ENCODE measurements around the gene ANGPTL1.

Gene ANGPTL1, protein sequence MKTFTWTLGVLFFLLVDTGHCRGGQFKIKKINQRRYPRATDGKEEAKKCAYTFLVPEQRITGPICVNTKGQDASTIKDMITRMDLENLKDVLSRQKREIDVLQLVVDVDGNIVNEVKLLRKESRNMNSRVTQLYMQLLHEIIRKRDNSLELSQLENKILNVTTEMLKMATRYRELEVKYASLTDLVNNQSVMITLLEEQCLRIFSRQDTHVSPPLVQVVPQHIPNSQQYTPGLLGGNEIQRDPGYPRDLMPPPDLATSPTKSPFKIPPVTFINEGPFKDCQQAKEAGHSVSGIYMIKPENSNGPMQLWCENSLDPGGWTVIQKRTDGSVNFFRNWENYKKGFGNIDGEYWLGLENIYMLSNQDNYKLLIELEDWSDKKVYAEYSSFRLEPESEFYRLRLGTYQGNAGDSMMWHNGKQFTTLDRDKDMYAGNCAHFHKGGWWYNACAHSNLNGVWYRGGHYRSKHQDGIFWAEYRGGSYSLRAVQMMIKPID

DNA sequence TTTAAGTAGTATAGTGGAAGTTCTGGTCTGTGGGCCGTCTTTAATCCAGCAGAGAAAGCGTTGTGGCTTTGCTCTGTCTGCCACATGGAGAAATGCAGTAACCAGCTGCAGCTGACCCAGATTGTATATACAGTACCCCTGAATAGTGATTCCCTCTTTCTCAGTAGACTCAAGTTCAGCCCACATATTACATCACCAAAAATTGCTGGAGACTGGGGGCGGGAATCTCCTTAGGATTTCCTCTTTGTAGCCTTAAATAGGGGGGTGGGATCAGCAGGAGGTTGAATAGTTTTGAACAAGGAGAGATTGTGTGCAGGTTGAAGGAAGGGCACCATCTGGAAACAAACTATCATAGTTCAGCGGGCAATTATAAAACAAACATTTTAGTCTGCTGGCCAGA is at the start of gene ANGPTL1:
Gene ANGPTL1 (minus strand): TSS at position 134 of the 400 bp plus-strand sequence. CDS start 5,301 bp downstream, outside the sequence.
- H3K36me3 Mint-ChIP-seq (ENCODE audit: low read depth), result no peaks in the 10 kb centered on the region
- DNase-seq (ENCODE audit: low spot score), result no peak
- H3K27ac Mint-ChIP-seq, result no peak within 1 kb of the TSS
- peaks cover 6% of the 10 kb centered on the region for H3K4me1 Mint-ChIP-seq (ENCODE audit: low read depth)
- no peaks in the 10 kb centered on the region for H3K9me3 Mint-ChIP-seq
- H3K4me3 Mint-ChIP-seq, result no peak within 1 kb of the TSS
- no peaks in the 10 kb centered on the region for H3K27me3 Mint-ChIP-seq (ENCODE audit: low read depth)

DNA sequence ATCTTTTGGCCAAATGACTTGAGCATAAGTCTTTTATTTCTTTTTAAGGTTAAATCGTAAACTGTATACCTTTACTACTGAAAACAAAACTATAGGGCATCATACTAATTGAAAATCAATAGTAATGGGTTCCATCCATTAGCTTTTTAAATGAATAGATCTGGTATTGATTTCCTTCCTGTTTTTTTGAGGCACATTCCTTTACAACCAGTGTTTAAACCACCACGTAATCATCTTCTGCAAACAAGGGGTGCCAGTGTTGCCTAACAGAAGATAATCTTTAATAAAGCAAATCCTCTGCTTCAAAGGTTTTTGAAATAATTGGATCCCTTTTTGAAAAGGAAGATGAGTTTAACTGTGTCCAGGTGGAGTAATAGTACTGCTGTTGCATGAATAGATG is 48.7 kb upstream of the ANGPTL1 start:
- H3K4me3 Mint-ChIP-seq, result no peak overlapping the region
- no peaks in the 10 kb centered on the region for H3K9me3 Mint-ChIP-seq
- no peaks in the 10 kb centered on the region for H3K36me3 Mint-ChIP-seq (ENCODE audit: low read depth)
- peaks cover 12% of the 10 kb centered on the region for H3K27me3 Mint-ChIP-seq (ENCODE audit: low read depth)
- no peak overlapping the region for H3K27ac Mint-ChIP-seq
- no peak for DNase-seq (ENCODE audit: low spot score)
- peaks cover under 1% of the 10 kb centered on the region for H3K4me1 Mint-ChIP-seq (ENCODE audit: low read depth)

DNA sequence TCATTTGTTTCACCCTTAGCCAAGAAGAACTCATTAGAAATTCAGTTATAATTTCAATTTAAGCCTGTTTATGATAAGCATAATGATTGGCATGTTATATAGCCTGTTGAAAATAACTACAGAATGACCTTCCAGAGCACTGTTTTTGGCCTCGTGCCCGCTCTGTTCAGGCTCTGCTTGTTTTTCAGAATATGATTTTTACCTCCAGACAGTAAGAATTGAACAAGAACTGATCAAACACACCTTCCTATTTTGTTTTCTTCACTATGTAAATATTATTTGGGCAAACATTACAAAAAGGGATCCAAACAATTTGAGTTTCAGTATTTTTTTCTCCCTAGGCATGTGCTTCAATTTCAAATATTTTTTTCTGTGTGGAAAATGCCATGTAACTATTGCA is 48.1 kb upstream of the ANGPTL1 start:
- Mint-ChIP-seq H3K4me1 (ENCODE audit: low read depth) (peaks cover 4% of the 10 kb centered on the region), H3K36me3 (ENCODE audit: low read depth) (no peaks in the 10 kb centered on the region), H3K9me3 (no peaks in the 10 kb centered on the region), H3K27me3 (ENCODE audit: low read depth) (peaks cover 12% of the 10 kb centered on the region), H3K27ac (no peak overlapping the region), H3K4me3 (no peak overlapping the region)
- no peak for DNase-seq (ENCODE audit: low spot score)

DNA sequence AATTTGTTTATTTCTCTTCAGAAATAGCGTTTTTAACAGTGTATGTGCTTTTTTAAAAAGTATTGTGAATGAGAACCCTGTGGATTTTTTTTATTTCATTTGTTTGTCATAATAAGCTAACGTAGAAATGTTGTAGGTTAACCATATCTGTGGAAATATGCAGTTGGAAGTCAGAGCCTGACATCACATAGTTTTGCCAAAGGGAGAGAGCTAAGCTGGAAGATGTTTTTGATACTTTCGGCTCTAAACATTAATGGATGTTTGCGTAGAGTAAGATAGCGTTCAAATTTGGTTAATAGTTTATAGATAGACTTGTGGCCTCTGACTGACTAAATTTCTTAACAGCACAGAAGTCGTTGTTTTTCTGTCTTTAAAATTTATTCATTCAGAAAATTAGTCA is 47.4 kb upstream of the ANGPTL1 start:
- no peaks in the 10 kb centered on the region for H3K9me3 Mint-ChIP-seq
- no peak for DNase-seq (ENCODE audit: low spot score)
- H3K27ac Mint-ChIP-seq, result no peak overlapping the region
- H3K4me1 Mint-ChIP-seq (ENCODE audit: low read depth), result peaks cover 4% of the 10 kb centered on the region
- no peak overlapping the region for H3K4me3 Mint-ChIP-seq
- H3K27me3 Mint-ChIP-seq (ENCODE audit: low read depth), result peaks cover 8% of the 10 kb centered on the region
- H3K36me3 Mint-ChIP-seq (ENCODE audit: low read depth), result no peaks in the 10 kb centered on the region

DNA sequence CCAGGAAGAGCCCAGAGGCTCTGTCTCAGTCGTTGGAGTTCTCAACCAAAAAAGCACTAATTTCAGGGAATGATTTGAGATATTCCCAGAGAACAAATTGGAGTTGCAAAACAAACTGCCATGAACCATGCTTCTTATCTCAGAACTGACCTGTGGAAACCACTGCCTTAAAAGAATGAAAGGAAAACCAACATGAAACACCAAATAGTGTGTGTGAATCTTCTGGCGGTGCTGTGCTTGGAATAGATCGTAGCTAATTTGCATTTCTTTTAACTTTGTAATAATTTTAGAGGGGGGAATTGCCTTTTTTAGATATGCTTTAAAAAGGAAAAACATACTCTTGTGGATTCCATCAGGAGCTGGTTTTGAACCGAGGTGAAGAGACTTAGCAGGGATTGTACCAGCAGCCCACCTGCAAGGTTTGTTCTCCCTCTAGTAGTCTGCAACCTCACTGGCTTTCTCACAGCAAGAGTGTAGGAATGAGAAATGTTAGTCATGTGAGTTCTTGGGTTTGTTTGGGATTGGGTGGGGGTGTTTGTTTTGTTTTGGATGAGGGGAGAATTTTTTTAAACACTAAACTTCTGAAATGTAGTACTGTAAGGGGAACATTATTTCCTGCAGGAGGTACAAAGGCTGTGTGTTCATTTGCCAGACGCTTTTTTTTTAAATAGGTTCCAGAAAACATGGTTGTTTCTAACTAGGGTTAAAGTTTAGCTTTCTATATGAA is 45.7 kb upstream of the ANGPTL1 start:
- no peak overlapping the region for H3K27ac Mint-ChIP-seq
- H3K36me3 Mint-ChIP-seq (ENCODE audit: low read depth), result no peaks in the 10 kb centered on the region
- H3K4me1 Mint-ChIP-seq (ENCODE audit: low read depth), result peaks cover 4% of the 10 kb centered on the region
- H3K9me3 Mint-ChIP-seq, result no peaks in the 10 kb centered on the region
- no peak for DNase-seq (ENCODE audit: low spot score)
- no peak overlapping the region for H3K4me3 Mint-ChIP-seq
- peaks cover 8% of the 10 kb centered on the region for H3K27me3 Mint-ChIP-seq (ENCODE audit: low read depth)

DNA sequence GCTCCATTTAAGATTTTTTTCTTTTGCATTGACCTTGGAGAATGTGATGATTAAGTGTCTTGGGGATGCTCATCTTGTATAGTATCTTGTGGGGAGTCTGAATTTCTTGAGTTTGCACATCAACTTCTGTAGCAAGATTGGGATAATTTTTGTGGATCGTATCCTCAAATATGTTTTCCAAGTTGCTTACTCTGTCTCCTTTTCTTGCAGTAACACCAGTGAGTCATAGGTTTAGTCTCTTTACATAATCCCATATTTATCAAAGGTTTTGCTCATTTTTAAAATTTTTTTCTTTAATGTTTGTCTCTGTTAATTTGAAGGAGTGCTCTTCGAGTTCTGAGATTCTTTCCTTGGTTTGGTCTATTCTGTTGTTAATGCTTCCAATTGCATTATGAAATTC is 41.7 kb upstream of the ANGPTL1 start:
- Mint-ChIP-seq H3K4me1 (ENCODE audit: low read depth) (peaks cover 4% of the 10 kb centered on the region), H3K27ac (no peak overlapping the region), H3K4me3 (no peak overlapping the region), H3K9me3 (no peaks in the 10 kb centered on the region), H3K36me3 (ENCODE audit: low read depth) (no peaks in the 10 kb centered on the region), H3K27me3 (ENCODE audit: low read depth) (peaks cover 3% of the 10 kb centered on the region)
- no peak for DNase-seq (ENCODE audit: low spot score)

DNA sequence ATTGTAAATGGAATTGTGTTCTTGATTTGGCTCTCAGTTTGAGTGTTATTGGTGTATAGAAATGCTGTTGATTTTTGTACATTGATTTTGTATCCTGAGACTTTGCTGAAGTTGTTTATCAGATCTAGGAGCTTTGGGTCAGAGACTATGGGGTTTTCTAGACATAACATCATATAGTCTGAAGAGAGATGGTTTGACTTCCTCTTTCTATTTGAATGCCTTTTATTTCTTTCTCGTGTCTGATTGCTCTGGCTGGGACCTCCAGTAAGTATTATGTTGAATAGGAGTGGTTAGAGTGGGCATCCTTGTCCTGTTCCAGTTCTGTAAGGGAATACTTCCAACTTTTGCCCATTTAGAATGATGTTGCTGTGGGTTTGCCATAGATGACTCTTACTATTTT is 39.1 kb upstream of the ANGPTL1 start:
- H3K4me3 Mint-ChIP-seq, result no peak overlapping the region
- no peaks in the 10 kb centered on the region for H3K36me3 Mint-ChIP-seq (ENCODE audit: low read depth)
- peaks cover 4% of the 10 kb centered on the region for H3K4me1 Mint-ChIP-seq (ENCODE audit: low read depth)
- no peak for DNase-seq (ENCODE audit: low spot score)
- no peaks in the 10 kb centered on the region for H3K27me3 Mint-ChIP-seq (ENCODE audit: low read depth)
- H3K9me3 Mint-ChIP-seq, result no peaks in the 10 kb centered on the region
- no peak overlapping the region for H3K27ac Mint-ChIP-seq

DNA sequence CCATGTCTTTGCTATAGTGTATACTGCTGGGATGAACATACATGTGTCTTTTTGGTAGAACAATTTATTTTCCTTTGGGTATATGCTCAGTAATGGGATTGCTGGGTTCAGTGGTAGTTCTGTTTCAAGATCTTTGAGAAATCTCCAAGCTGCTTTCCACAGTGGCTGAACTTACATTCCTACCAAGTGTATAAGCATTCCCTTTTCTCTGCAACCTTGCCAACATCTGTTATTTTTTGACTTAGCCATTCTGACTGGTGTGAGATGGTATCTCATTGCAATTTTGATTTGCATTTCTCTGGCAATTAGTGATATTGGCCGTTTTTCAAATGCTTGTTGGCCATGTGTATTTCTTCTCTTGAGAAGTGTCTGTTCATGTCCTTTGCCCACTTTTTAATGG is 37.5 kb upstream of the ANGPTL1 start:
- no peak for DNase-seq (ENCODE audit: low spot score)
- no peaks in the 10 kb centered on the region for H3K9me3 Mint-ChIP-seq
- H3K27ac Mint-ChIP-seq, result no peak overlapping the region
- H3K36me3 Mint-ChIP-seq (ENCODE audit: low read depth), result no peaks in the 10 kb centered on the region
- no peaks in the 10 kb centered on the region for H3K4me1 Mint-ChIP-seq (ENCODE audit: low read depth)
- H3K4me3 Mint-ChIP-seq, result no peak overlapping the region
- no peaks in the 10 kb centered on the region for H3K27me3 Mint-ChIP-seq (ENCODE audit: low read depth)

DNA sequence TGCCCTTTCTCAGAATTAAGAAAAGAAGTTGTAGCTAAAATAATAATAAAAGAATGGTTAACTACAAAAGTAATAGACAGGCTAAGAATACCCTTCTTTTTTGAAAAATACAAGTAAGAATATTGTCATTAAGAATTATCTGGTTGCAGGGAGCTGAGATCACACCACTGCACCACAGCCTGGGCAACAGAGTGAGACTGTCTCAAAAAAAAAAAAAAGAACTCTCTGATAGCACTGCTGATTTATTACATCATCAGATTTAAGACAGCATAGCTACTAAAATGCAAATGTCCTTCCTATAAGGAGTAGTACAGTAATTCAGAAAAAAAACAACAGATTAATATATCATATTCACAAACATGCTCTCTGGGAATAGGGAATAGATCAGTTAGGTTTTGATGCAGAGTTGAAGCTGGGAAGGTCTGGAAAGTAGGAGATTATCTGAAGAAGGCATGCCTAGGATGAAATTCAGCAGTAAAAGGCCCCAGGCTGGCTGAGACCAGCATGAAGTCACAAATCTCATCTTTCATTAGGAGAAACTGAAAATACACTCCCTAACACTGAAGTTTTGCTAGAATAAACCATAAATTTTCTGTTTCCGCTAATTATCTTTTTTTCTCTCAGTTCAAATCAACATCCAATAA is 30.7 kb upstream of the ANGPTL1 start:
- Mint-ChIP-seq H3K27me3 (ENCODE audit: low read depth) (no peaks in the 10 kb centered on the region), H3K27ac (no peak overlapping the region), H3K9me3 (no peaks in the 10 kb centered on the region), H3K4me3 (no peak overlapping the region), H3K36me3 (ENCODE audit: low read depth) (no peaks in the 10 kb centered on the region), H3K4me1 (ENCODE audit: low read depth) (peaks cover 3% of the 10 kb centered on the region)
- DNase-seq (ENCODE audit: low spot score), result no peak

DNA sequence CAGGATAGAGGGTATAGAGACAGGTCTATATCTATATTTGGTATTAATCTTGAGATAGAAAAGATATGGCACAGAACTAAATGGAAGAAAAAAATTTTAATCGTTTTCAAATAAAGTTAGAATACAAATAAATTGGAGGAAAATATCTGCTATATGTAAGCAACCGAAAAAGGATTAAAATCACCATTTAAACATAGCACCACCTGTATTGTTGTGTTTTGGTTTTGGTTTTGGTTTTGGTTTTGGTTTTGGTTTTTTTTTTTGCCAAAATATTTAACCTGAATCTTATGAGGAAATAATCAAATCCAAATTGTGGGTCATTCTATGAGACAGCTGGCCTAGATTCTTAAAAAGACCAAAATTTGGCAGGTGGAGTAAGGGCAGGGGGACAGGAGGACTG is 28.5 kb upstream of the ANGPTL1 start:
- no peak overlapping the region for H3K4me3 Mint-ChIP-seq
- H3K4me1 Mint-ChIP-seq (ENCODE audit: low read depth), result peaks cover 3% of the 10 kb centered on the region
- H3K27ac Mint-ChIP-seq, result no peak overlapping the region
- no peaks in the 10 kb centered on the region for H3K9me3 Mint-ChIP-seq
- H3K36me3 Mint-ChIP-seq (ENCODE audit: low read depth), result no peaks in the 10 kb centered on the region
- DNase-seq (ENCODE audit: low spot score), result no peak
- no peaks in the 10 kb centered on the region for H3K27me3 Mint-ChIP-seq (ENCODE audit: low read depth)

DNA sequence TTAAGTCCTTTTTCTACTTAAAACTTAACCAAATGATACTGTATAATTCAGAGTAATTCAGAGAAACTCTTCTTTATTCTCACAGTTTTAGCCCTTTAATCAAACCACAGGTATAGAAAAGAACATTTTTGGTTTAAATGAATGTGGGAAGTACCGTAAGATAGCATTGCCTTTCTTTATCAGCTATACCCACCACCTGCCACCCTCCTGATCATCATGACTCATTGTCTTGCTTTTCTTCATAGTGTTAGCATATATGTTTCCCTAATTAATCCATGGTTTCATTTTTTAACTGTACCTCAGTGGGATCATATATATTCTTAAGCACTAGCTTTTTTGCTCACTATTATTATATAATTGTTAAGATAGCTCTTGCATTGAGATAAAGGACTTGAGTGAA is 27.5 kb upstream of the ANGPTL1 start:
- H3K27me3 Mint-ChIP-seq (ENCODE audit: low read depth), result no peaks in the 10 kb centered on the region
- H3K27ac Mint-ChIP-seq, result no peak overlapping the region
- DNase-seq (ENCODE audit: low spot score), result no peak
- H3K9me3 Mint-ChIP-seq, result no peaks in the 10 kb centered on the region
- no peak overlapping the region for H3K4me3 Mint-ChIP-seq
- no peaks in the 10 kb centered on the region for H3K36me3 Mint-ChIP-seq (ENCODE audit: low read depth)
- peaks cover 3% of the 10 kb centered on the region for H3K4me1 Mint-ChIP-seq (ENCODE audit: low read depth)

DNA sequence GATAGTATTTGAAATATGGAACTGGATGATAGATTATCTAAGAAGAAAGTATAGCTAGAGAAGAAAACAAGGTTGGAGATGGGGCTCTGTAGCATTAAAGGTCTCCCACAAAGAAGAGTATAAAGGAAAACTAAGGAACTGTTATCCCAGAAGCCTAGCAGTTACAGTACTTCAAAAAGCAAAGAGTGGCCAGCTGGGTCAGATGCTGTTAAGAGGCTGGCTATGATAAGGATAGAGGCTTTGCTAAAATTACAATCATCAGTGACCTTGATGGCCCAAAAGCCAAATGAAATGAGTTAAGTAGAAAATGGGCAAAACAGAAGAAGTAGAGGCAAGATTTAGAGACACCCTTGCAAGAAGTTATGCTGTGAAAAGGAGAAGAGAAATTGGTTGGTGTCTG is 25.1 kb upstream of the ANGPTL1 start:
- H3K4me1 Mint-ChIP-seq (ENCODE audit: low read depth), result peaks cover 3% of the 10 kb centered on the region
- no peaks in the 10 kb centered on the region for H3K27me3 Mint-ChIP-seq (ENCODE audit: low read depth)
- no peak overlapping the region for H3K4me3 Mint-ChIP-seq
- no peak overlapping the region for H3K27ac Mint-ChIP-seq
- H3K9me3 Mint-ChIP-seq, result no peaks in the 10 kb centered on the region
- no peaks in the 10 kb centered on the region for H3K36me3 Mint-ChIP-seq (ENCODE audit: low read depth)
- DNase-seq (ENCODE audit: low spot score), result no peak

DNA sequence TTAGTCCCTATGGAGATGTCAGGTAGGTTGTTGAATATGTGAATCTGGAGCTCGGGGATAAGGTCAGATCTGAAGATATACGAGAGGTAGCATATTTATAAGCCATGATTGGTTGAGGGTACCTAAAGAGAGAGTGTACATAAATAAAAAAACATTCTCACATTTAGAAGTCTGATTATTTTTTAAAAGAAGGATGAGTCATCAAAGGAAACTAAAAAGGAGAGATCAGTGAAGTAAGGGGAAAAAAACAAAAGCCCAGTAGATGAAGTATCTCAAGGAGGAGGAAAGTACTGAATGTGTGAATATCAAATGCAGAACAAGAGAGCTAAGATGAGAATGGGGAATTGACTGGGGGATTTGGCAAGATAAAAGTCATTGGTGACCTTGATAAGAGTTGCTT is 15.7 kb upstream of the ANGPTL1 start:
- H3K27ac Mint-ChIP-seq, result no peak overlapping the region
- H3K4me3 Mint-ChIP-seq, result no peak overlapping the region
- no peak for DNase-seq (ENCODE audit: low spot score)
- H3K9me3 Mint-ChIP-seq, result no peaks in the 10 kb centered on the region
- H3K4me1 Mint-ChIP-seq (ENCODE audit: low read depth), result no peaks in the 10 kb centered on the region
- no peaks in the 10 kb centered on the region for H3K27me3 Mint-ChIP-seq (ENCODE audit: low read depth)
- no peaks in the 10 kb centered on the region for H3K36me3 Mint-ChIP-seq (ENCODE audit: low read depth)

DNA sequence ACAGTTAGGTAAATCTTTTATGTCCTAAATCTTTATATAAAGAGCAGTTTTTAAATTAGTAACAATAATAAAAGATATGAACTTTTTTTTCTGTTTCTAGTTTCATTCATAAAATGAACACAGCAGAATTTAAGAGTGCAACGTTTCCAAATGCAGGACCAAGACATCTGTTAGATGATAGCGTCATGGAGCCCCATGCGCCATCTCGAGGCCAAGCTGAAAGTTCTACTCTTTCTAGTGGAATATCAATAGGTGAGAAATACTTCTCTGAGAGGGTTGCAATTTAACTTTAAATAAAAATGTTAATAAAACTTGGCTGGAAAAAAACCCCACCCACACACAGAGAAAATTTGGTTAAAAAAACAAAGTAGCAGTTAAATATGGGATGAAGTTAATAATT is 15.0 kb upstream of the ANGPTL1 start:
- no peaks in the 10 kb centered on the region for H3K36me3 Mint-ChIP-seq (ENCODE audit: low read depth)
- no peak overlapping the region for H3K4me3 Mint-ChIP-seq
- no peaks in the 10 kb centered on the region for H3K9me3 Mint-ChIP-seq
- no peaks in the 10 kb centered on the region for H3K27me3 Mint-ChIP-seq (ENCODE audit: low read depth)
- H3K4me1 Mint-ChIP-seq (ENCODE audit: low read depth), result no peaks in the 10 kb centered on the region
- H3K27ac Mint-ChIP-seq, result no peak overlapping the region
- no peak for DNase-seq (ENCODE audit: low spot score)

Data from T-helper 2 cell treated with Interferon-gamma antibody and Interleukin-4, amounts not matched to agents 5 μg/mL and 100 μg/mL, for 36 hours (primary cell).